HG02623 (cell line): ENCODE measurements around the gene SPTLC2.
A peak's percentile ranks its signal among the peaks of the same experiment; 100 is the strongest.

ENCODE experiments used
- ATAC-seq: cut with Tn5 transposase; IDR thresholded peaks from one replicate; pipeline ENCODE4 v1.9.1; 2021; ENCODE audit warnings: moderate library complexity; ENCODE audit not compliant: unreplicated experiment

SPTLC2 gene

DNA sequence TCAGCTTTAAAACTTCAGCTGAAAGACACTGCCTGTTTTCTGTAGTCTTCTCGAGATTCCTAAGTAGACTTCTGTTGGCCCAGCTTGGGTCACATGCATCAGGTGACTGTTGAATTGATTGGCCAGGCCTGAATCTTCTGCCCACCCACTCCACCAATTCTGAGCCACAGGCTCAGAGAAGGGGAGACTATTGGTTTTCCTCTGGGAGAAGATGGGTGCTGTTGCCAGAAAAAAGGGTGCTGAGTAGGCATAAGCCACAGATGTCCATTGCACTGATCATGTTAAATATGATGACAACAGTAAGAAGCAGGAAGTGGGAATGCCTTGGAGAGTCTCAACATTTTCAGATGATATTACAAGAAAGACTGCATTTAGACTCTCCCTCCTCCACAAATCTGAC, 6.8 kb upstream of the SPTLC2 start:
- no peak for ATAC-seq

DNA sequence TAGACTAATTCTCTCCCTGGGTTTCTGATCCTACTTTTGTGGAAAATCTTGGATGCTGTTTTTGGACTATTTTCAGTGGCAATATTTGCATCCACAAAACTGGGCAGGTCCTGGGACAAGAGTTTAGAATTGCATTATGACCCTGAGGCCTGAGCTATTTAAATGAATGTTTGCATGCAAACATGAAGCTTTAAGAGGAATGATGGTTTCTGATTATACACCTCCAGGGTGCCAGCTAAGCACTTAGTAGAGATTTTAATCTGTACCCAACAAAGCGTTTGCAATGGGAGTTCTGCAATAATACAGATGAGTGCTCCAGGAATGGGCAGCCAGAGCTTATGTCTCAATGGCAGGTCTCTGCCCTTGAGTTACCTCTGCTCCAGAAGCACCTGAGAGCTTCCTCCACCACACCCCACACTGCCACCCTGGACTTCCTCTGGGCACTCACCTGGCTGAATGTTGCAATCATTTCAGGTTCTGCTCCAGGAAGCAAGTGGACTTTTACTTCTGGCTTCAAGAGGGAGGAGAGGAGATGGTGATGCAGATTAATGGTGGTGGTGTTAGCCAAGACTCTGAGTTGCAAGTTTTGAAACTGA, 6.0 kb upstream of the SPTLC2 start:
- ATAC-seq, result no peak

DNA sequence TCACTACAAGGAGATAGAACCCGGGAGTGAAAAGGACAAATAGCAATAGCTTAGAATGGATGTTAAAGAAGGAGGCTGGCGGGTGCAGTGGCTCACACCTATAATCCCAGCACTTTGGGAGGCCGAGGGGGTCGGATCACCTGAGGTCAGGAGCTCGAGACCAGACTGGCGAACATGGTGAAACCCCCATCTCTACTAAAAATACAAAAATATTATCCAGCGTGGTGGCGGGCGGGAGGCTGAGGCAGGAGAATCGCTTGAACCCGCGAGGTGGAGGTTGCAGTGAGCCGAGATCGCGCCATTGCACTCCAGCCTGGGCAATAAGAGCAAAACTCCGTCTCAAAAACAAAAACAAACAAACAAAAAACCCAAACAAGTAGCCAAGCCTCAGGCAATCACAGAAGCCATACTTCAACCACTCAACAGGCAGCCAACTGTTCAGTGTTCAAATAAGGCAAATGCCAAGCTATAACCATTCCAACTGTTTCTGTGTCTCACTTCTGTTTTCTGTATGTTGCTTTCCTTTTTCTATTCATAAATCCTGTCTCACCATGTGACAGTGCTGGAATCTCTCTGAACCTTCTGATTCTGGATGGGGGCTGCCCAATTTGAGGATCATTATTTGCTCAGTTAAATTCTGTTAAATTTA, 3.9 kb upstream of the SPTLC2 start:
- ATAC-seq, result no peak

- no peak for ATAC-seq
Observed at GRCh38 chr14:77618381-77618970, 2.0 kb upstream of the SPTLC2 start.

DNA sequence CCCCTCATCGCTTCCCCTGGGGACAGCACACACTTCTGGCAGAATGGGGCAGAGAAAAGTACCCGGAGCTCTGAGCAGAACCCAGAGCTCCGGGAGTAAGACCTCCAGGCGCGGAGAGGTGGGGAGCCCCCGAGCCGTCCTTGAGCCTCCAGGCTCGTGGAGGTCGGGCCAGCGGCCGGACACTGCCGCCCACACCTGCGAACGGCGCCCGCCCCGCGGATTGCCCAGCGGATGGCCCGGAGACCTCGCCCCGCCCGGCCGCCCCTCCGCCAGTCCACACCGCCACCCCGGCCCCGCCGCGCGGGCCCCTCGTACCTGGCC, 344 bp downstream of the SPTLC2 start:
- ATAC-seq, result peak; percentile 3

- no peak for ATAC-seq
Observed at GRCh38 chr14:77615361-77616132, 890 bp downstream of the SPTLC2 start.

DNA sequence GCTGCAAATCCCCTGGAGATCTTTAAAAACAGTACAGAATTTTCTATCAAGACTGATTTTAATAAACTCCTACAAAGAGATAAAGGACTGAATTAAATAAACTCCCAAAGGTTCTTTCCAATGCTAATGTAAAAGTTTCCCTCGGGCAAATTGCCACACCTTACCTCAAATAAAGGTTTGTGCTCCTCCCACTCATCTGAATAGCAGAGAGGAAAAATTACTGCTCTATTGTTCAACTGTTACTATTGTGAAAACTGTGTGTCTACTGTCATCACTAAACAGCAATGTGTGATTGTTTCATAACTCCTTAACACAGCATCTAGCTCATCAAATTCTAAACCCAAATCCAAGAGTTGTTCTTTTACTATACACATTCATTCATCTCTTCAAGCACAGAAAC, 3.2 kb downstream of the SPTLC2 start:
- ATAC-seq, result no peak

GRCh38 chr14:77612011-77612620, 4.3 kb downstream of the SPTLC2 start:
- ATAC-seq, result no peak

DNA sequence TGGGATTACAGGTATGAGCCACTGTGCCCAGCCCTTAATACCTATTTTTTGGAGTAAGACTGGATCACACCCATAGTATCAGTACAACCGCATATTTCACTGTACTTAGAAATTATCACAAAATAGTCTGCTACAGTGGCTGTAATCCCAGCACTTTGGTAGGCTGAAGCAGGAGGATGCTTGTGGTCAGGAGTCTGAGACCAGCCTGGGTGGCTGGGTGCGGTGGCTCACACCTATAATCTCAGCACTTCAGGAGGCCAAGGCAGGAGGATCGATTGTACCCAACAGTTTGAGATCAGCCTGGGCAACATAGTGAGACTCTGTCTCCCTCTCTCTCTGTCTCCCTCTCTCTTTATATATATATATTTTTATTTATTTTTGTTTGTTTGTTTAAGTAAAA, 5.9 kb downstream of the SPTLC2 start:
- no peak for ATAC-seq

- ATAC-seq, result no peak
Observed at GRCh38 chr14:77609922-77610321, 6.5 kb downstream of the SPTLC2 start.

DNA sequence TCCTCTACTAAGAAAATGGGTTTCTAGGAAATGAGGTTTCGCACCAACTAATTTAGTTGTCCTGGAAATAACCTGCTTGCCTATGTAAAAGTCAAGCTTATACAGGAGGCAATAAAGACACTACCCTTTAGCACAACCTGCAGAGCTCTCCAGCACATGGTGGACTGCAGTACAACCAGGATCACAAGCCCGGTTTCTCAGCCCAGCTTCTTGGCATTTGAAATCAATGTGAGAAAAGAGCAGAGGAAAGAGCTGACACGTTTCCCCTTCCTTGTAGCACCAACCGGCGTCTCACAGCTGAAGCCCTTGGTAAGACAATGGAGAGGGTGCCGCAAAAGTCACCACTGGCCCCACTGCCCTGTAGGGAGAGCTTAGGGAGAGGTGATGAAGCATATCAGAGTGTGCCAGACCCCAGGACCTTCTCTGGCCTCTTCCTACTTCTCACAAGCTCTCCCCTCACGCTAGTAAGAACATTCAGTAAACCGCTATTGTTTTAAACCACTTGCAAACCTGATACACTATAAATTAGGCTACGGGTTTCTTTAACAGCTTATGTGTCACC, 8.6 kb downstream of the SPTLC2 start:
- ATAC-seq, result peak; percentile 35

DNA sequence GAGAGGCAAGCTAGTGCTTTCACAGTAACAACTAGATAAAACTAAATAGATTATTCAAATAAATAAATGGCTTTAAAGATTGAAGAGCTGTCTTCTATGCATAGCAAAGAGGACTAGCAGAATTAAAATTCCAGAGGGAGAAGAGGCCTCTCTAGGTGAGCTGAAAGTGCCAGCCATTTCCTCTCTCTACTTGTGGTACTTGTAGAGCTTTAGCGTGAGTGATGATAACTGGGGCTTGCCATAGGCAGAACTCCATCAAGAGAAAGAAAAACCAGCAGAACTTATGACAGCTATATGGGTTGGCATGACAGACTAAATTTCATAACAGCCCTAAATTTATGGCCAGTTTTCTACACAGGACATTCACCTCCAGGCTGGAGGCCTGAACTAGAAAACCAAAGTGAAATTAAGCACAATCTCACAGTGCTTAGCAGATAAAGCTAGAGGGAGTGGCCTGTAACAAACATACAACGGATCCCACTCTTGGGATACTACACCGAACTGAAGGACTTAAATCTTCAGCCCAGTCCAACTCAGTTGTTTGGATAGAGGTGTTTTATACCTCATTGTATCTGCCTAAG, 11.0 kb downstream of the SPTLC2 start:
- ATAC-seq, result no peak

GRCh38 chr14:77603654-77604255, 12.7 kb downstream of the SPTLC2 start:
- no peak for ATAC-seq

DNA sequence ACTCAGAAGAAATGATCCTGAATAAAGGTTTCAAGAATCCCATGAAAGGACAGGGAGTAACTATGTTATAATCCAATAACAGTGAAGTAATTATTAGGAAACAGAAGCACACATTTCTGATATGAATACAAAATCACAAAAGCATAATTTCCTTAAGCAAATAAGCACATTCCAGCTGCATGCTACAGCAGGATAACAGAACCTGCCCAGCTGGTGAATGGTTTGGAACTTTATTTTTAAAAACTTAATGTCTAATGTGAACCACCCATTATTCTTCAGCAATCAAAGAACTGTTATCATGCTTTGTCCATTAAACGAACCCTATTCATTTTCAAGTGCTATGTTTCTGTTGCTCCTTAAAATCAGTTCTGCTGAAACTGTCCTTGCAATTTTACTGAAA, 13.4 kb downstream of the SPTLC2 start:
- ATAC-seq, result no peak

DNA sequence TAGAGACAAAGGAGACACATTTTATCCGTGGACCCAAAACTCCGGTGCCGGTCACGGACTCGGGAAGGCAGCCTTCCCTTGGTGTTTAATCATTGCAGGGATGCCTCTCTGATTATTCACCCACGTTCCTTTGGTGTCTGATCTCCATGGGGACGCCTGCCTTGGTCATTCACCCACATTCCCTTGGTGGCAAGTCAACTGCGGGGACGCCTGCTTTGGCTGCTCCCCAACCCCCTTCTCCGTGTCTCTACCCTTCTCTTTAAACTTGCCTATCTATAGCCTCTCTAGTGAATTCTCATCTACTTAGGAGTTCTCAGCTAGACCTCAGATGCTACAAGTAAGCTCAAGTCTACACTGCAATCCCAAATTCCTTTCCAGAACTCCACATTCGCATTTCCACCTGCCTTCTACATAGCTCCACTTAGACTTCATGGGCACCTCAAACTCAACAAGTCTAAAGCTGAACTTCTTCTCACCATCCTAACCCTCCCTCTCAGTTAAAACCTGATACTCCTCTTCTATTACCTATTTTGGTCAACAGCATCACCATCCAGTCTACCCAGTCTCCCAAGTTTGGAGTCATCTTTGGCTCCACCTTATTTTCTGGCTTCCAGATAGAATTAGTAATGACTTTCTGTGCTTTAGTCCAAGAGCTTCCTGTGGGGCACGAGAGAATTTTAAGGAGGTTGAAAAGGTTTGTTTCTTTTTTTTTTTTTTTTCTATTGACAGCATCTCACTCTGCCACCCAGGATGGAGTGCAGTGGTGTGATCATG, 14.4 kb downstream of the SPTLC2 start:
- no peak for ATAC-seq

GRCh38 chr14:77599889-77600288, 16.5 kb downstream of the SPTLC2 start:
- ATAC-seq, result no peak

- no peak for ATAC-seq
Observed at GRCh38 chr14:77598366-77599070, 17.9 kb downstream of the SPTLC2 start.

DNA sequence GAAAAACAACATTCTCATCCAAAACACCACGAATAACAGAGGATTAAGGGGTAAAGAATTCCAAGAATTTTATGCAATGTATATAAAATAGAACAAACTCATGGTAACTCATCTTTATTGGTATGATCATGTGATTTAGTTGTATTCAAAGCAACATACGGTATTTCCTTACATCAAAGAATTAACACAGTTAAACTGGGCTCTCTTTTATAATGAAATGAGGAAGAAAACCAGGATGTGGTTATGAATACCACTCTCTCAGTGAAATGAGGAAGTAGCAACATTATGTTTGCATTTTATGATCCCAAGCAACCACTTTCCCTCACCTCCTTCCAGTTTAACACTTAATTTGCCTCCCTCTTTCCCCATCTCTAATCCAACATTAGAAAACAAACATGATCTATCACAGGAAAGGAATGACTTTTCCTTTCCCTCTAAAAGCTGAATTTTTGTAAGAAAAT, 22.9 kb downstream of the SPTLC2 start:
- ATAC-seq, result no peak

DNA sequence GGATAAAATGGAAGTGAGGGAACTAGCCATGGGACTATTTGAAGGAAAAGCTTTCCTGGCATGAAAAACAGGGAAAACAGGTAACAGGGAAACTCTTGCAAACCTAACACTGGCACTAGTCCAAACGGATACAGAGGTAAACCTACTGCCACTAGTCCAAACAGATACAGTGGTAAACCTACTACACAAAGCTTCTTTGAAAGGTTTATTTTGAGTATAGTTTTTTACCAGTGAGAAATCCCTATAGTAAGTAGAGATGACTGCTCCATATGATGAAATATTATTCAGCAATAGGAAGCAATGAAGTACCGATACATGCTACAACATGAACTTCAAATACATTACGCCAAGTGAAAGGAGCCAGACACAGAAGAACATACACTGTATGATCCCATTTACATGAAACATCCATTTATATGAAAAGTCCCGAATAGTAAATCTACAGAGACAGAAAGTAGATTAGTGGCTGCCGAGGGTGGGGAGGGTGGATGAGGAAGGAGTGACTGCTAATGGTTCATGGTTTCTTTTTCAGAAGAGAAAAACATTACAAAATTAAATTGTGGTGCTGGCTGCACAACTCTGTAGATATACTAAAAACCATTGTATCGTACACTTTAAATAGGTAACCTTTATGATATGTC, 25.5 kb downstream of the SPTLC2 start:
- ATAC-seq, result no peak
